ENCODE results near the gene SYNGR2. TPM values are rescaled to one million over a fixed set of nuclear protein-coding genes. Genes with fewer than 3 reads are reported as not detected.

The SYNGR2 gene
- total RNA-seq, 2 donors from 2014 or later: 133 to 284 TPM

GRCh38 chr17:78163881-78164747 is 4.3 kb upstream of the SYNGR2 start:
- Histone ChIP-seq H3K9me3 (no peaks in the 10 kb centered on the region), H3K4me1 (replicated peaks) (peaks cover 5% of the 10 kb centered on the region), H3K27me3 (replicated peaks; ENCODE audit: insufficient read depth) (no peaks in the 10 kb centered on the region), H3K4me3 (no peak overlapping the region), H3K36me3 (no peaks in the 10 kb centered on the region), H3K27ac (no peak overlapping the region)
- 55% methylated on average over 15 of the region's 22 CpGs for WGBS
- DNase-seq (ENCODE audit: low spot score): peak; percentile 58
- intact Hi-C loops (cut with DNase I): no loop called here
- no peak for TF ChIP-seq CTCF (IDR thresholded peaks at IDR 0.05)
- TF ChIP-seq POLR2AphosphoS5 (IDR thresholded peaks at IDR 0.05): no peak
- no peak for TF ChIP-seq POLR2A (IDR thresholded peaks at IDR 0.05)

- Histone ChIP-seq H3K27me3 (replicated peaks; ENCODE audit: insufficient read depth) (no peaks in the 10 kb centered on the region), H3K9me3 (no peaks in the 10 kb centered on the region), H3K4me3 (no peak overlapping the region), H3K36me3 (no peaks in the 10 kb centered on the region), H3K27ac (no peak overlapping the region), H3K4me1 (replicated peaks) (peaks cover 5% of the 10 kb centered on the region)
- DNase-seq (ENCODE audit: low spot score): no peak
- no peak for TF ChIP-seq CTCF (IDR thresholded peaks at IDR 0.05)
- no peak for TF ChIP-seq POLR2A (IDR thresholded peaks at IDR 0.05)
- TF ChIP-seq POLR2AphosphoS5 (IDR thresholded peaks at IDR 0.05): no peak
- intact Hi-C loops (cut with DNase I): no loop called here
- 94% methylated on average over 16 of the region's 16 CpGs for WGBS
Observed at GRCh38 chr17:78164748-78165607, 3.4 kb upstream of the SYNGR2 start.

- intact Hi-C loops (cut with DNase I): no loop called here
- no peaks in the 10 kb centered on the region for H3K9me3 ChIP-seq
- H3K27me3 ChIP-seq (replicated peaks; ENCODE audit: insufficient read depth): no peaks in the 10 kb centered on the region
- no peak overlapping the region for H3K4me3 ChIP-seq
- H3K4me1 ChIP-seq (replicated peaks): peaks cover 5% of the 10 kb centered on the region
- H3K36me3 ChIP-seq: no peaks in the 10 kb centered on the region
- TF ChIP-seq CTCF (IDR thresholded peaks at IDR 0.05) (no peak), POLR2AphosphoS5 (IDR thresholded peaks at IDR 0.05) (no peak), POLR2A (IDR thresholded peaks at IDR 0.05) (no peak)
- 55% methylated on average over 6 of the region's 6 CpGs for WGBS
- H3K27ac ChIP-seq: no peak overlapping the region
- DNase-seq (ENCODE audit: low spot score): no peak
Observed at GRCh38 chr17:78166416-78166815, 2.0 kb upstream of the SYNGR2 start.

DNA sequence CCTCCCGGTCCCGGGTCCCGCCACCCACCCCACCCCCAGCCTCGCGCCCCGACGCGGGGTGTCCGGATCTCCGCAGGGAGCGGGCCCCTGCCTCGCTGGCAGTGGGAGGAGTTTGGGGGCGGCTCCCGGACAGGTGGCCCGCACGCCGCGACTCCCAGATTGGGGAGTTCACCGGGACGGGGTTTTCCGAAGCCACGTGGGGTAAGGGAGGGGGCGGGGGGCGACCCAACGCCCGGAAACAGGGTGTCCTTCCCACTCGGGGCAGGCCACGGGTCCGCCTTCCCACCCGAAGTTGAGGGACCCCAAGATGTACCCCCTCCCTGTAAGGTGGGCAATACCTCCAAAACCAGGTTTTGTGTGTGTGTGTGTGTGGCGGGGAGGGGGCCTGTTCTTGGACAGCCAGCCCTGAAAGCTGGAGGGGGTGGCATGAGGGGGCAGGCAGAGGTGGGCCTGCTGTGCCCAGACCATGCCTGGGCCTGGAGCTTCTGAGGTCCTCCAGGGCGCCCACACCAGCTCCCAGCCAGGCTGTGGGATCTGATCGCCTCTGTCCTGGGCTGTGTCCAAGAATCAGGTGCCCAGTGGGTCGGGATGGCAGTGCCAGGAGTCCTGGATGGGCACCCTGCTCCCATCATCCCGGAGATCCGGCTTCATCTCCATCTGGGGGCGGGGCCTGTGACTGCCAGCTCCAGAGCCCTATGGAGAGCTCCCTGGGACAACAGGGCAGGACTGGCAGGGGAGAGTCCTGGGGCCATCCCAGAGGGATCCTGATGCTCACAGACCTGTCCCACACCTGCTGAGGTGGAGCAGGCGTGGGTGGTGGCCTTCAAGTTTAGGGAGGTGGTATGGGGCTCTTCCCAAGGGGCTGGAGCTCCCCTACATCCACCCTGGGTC is 767 bp downstream of the SYNGR2 start:
- intact Hi-C loops (cut with DNase I): no loop called here
- peaks cover 13% of the 10 kb centered on the region for H3K4me1 ChIP-seq (replicated peaks)

More for the DNA sequence above, 767 bp downstream of the SYNGR2 start:
- H3K27ac ChIP-seq: peak overlapping the region; percentile 91 to 95
- no peaks in the 10 kb centered on the region for H3K9me3 ChIP-seq
- 8% methylated on average over 29 of the region's 38 CpGs for WGBS
- peak; percentile 82 for DNase-seq (ENCODE audit: low spot score)
- H3K36me3 ChIP-seq: peaks cover 0 to 6% of the 10 kb centered on the region in 2 donors
- peak overlapping the region; percentile 85 to 97 for H3K4me3 ChIP-seq
- TF ChIP-seq POLR2A (IDR thresholded peaks at IDR 0.05): no peak
- TF ChIP-seq POLR2AphosphoS5 (IDR thresholded peaks at IDR 0.05): peak; percentile 34
- TF ChIP-seq CTCF (IDR thresholded peaks at IDR 0.05): no peak
- no peaks in the 10 kb centered on the region for H3K27me3 ChIP-seq (replicated peaks; ENCODE audit: insufficient read depth)

Measured in prostate gland (tissue), 2 donors.